SK-N-SH (cell line): ENCODE results near the gene KRT16. TPM values are rescaled to one million over a fixed set of nuclear protein-coding genes. Genes with fewer than 3 reads are reported as not detected.

ENCODE experiments used
- CTCF ChIA-PET: fragments of 300-600, 350-600 bp; formaldehyde crosslinking; extraction: SDS; loops from one replicate; lab custom pipeline; 2021; lab: Yijun Ruan, JAX
- POLR2A ChIA-PET: fragments of 350-600 bp; sonication (Branson Sonifier 250); formaldehyde crosslinking; extraction: SDS; loops from one replicate; lab custom pipeline; 2020; ENCODE audit warnings: antibody characterized with exemption, inconsistent platforms; lab: Yijun Ruan, JAX
- DNase-seq: peaks from one replicate; pipeline ENCODE4 v3.0.0; 2012
- H2AFZ ChIP-seq: fragments of 200-600 bp; sonication (generic); 2 replicates; pipeline ENCODE4 v1.8.1; 2016; ENCODE audit warnings: antibody characterized with exemption, mild to moderate bottlenecking, low read depth
- H3F3A ChIP-seq: fragments of 200-600 bp; sonication (generic); replicated peaks from 2 replicates; pipeline ENCODE3; 2016; ENCODE audit warnings: antibody characterized with exemption, mild to moderate bottlenecking; ENCODE audit not compliant: insufficient read depth
- H3K27ac ChIP-seq, 2 experiments: fragments of 200-500 bp in 1 of 2; fragments of 200-600 bp in 1 of 2; sonication (Bioruptor generic) in 1 of 2; sonication (generic), shearing (Covaris generic) in 1 of 2; 2 replicates each; pipeline versions ENCODE4 v1.5.1 to v1.6.1; 2014 to 2016; ENCODE audit warnings: low read depth in 2 of 2, inconsistent platforms in 1 of 2, low read length in 1 of 2, mild to moderate bottlenecking in 1 of 2, mixed read lengths in 1 of 2
- H3K27me3 ChIP-seq: fragments of 200-600 bp; sonication (generic), shearing (Covaris generic); 2 replicates; pipeline ENCODE4 v1.6.1; 2016; ENCODE audit warnings: mixed run types; ENCODE audit not compliant: insufficient read depth
- H3K36me3 ChIP-seq, 2 experiments: fragments of 200-500 bp in 1 of 2; fragments of 200-600 bp in 1 of 2; sonication (Bioruptor generic) in 1 of 2; sonication (generic) in 1 of 2; replicated peaks in 1 of 2; 2 replicates each; pipeline versions ENCODE3 to v1.5.1; 2014 to 2016; ENCODE audit warnings: low read length in 1 of 2, mild to moderate bottlenecking in 1 of 2; ENCODE audit not compliant: insufficient read depth in 2 of 2, control insufficient read depth in 1 of 2
- H3K4me1 ChIP-seq, 2 experiments: fragments of 200-500 bp in 1 of 2; fragments of 200-600 bp in 1 of 2; sonication (Bioruptor generic) in 1 of 2; sonication (generic), shearing (Covaris generic) in 1 of 2; 2 replicates each; pipeline versions ENCODE4 v1.5.1 to v1.6.1; 2014 to 2016; ENCODE audit warnings: low read depth in 1 of 2, low read length in 1 of 2, mixed run types in 1 of 2; ENCODE audit not compliant: insufficient read depth in 2 of 2, control insufficient read depth in 1 of 2
- H3K4me2 ChIP-seq: fragments of 200-600 bp; sonication (generic), shearing (Covaris generic); 2 replicates; pipeline ENCODE4 v1.6.1; 2017; ENCODE audit warnings: mixed run types
- H3K4me3 ChIP-seq, 2 experiments: fragments of 200-500 bp in 1 of 2; fragments of 200-600 bp in 1 of 2; sonication (Bioruptor generic) in 1 of 2; sonication (generic), shearing (Covaris generic) in 1 of 2; 2 replicates each; pipeline versions ENCODE4 v1.5.1 to v1.8.1; 2014 to 2016; ENCODE audit warnings: low read depth in 2 of 2, inconsistent platforms in 1 of 2, low read length in 1 of 2, mild to moderate bottlenecking in 1 of 2, mixed read lengths in 1 of 2, moderate library complexity in 1 of 2
- H3K79me2 ChIP-seq: fragments of 200-600 bp; sonication (generic); 2 replicates; pipeline ENCODE4 v1.8.1; 2017; ENCODE audit warnings: mild to moderate bottlenecking; ENCODE audit not compliant: insufficient read depth
- H3K9ac ChIP-seq: fragments of 200-600 bp; sonication (generic); 2 replicates; pipeline ENCODE4 v1.6.1; 2017; ENCODE audit warnings: mixed run types
- H3K9me2 ChIP-seq: fragments of 200-600 bp; sonication (generic); 2 replicates; pipeline ENCODE4 v1.6.1; 2017; ENCODE audit warnings: mixed run types
- H3K9me3 ChIP-seq: fragments of 200-600 bp; sonication (generic); 2 replicates; pipeline ENCODE4 v1.6.1; 2017; ENCODE audit warnings: mixed run types, mild to moderate bottlenecking, moderate library complexity
- H4K20me1 ChIP-seq: fragments of 200-600 bp; sonication (generic); 2 replicates; pipeline ENCODE4 v1.6.1; 2017; ENCODE audit warnings: mild to moderate bottlenecking, mixed run types; ENCODE audit not compliant: insufficient read depth
- CTCF ChIP-seq: fragments of 200-600 bp; sonication (generic); IDR thresholded peaks from 2 replicates; pipeline ENCODE4 v1.6.1; 2017; ENCODE audit warnings: antibody characterized with exemption, mild to moderate bottlenecking, moderate library complexity
- ELF1 ChIP-seq: IDR thresholded peaks from 2 replicates; pipeline ENCODE4 v1.4.0; 2012
- FOSL2 ChIP-seq: IDR thresholded peaks from 2 replicates; pipeline ENCODE4 v1.4.0; 2012; ENCODE audit warnings: low read depth, mild to moderate bottlenecking, moderate library complexity, borderline replicate concordance
- FOXM1 ChIP-seq: IDR thresholded peaks from 2 replicates; pipeline ENCODE4 v1.4.0; 2012; ENCODE audit warnings: low read depth, mild to moderate bottlenecking
- IRF3 ChIP-seq: fragments of 150-350 bp; IDR thresholded peaks from 2 replicates; pipeline ENCODE4 v1.6.1; 2016; ENCODE audit warnings: mild to moderate bottlenecking, low read depth, low read length
- MXI1 ChIP-seq: IDR thresholded peaks from 2 replicates; pipeline ENCODE4 v1.6.1; 2012; ENCODE audit warnings: mild to moderate bottlenecking, low read depth, low read length, improper control_type of control experiment
- NRF1 ChIP-seq: IDR thresholded peaks from 2 replicates; pipeline ENCODE4 v1.6.1; 2012; ENCODE audit warnings: low read depth, mild to moderate bottlenecking, low read length
- POLR2AphosphoS5 ChIP-seq: IDR thresholded peaks from 2 replicates; pipeline ENCODE4 v1.6.1; 2012; ENCODE audit warnings: low read depth, low read length
- RAD21 ChIP-seq: IDR thresholded peaks from 2 replicates; pipeline ENCODE4 v1.6.1; 2012; ENCODE audit warnings: mild to moderate bottlenecking, low read length
- RCOR1 ChIP-seq: fragments of 150-350 bp; IDR thresholded peaks from 2 replicates; pipeline ENCODE4 v1.6.1; 2017; ENCODE audit warnings: antibody characterized with exemption, low read length
- REST ChIP-seq: IDR thresholded peaks from 2 replicates; pipeline ENCODE4 v1.6.1; 2012; ENCODE audit warnings: mild to moderate bottlenecking, low read depth, low read length, moderate library complexity
- RFX5 ChIP-seq: IDR thresholded peaks from 2 replicates; pipeline ENCODE4 v1.6.1; 2012; ENCODE audit warnings: mild to moderate bottlenecking, improper control_type of control experiment, low read length
- RXRA ChIP-seq: IDR thresholded peaks from 2 replicates; pipeline ENCODE4 v1.4.0; 2012; ENCODE audit warnings: low read depth, mild to moderate bottlenecking, borderline replicate concordance
- SIN3A ChIP-seq: IDR thresholded peaks from 2 replicates; pipeline ENCODE4 v1.6.1; 2012; ENCODE audit warnings: low read depth, mild to moderate bottlenecking, low read length, moderate library complexity, borderline replicate concordance
- TAF1 ChIP-seq: IDR thresholded peaks from 2 replicates; pipeline ENCODE4 v1.6.1; 2012; ENCODE audit warnings: low read depth, mild to moderate bottlenecking, low read length, moderate library complexity, borderline replicate concordance
- YY1 ChIP-seq: IDR thresholded peaks from 2 replicates; pipeline ENCODE4 v1.4.0; 2012; ENCODE audit warnings: low read depth, mild to moderate bottlenecking
- WGBS: methylation state at CpG from one replicate; pipeline ENCODE4 v1.1.6; 2017; ENCODE audit warnings: low lambda C conversion rate; 5-methylcytosine and 5-hydroxymethylcytosine counted together
- polyA plus RNA-seq, 3 experiments: library from polyadenylated mRNA; depleted of rRNA; stranded (reverse); fragments of >200 nt; gene quantifications; 2 replicates each; pipeline ENCODE4 v1.2.3, GENCODE V29; 2012
- TF ChIP-seq, protein P1 (sequence below): IDR thresholded peaks from 2 replicates; pipeline ENCODE4 v1.4.0; 2012; ENCODE audit warnings: low read depth
- TF ChIP-seq, protein P2 (sequence below): IDR thresholded peaks from 2 replicates; pipeline ENCODE4 v1.4.0; 2012; ENCODE audit warnings: low read depth, borderline replicate concordance

The KRT16 gene
- polyA plus RNA-seq, 1 of the 3 experiments (the other 2 are of a cell fraction), result not detected

DNA sequence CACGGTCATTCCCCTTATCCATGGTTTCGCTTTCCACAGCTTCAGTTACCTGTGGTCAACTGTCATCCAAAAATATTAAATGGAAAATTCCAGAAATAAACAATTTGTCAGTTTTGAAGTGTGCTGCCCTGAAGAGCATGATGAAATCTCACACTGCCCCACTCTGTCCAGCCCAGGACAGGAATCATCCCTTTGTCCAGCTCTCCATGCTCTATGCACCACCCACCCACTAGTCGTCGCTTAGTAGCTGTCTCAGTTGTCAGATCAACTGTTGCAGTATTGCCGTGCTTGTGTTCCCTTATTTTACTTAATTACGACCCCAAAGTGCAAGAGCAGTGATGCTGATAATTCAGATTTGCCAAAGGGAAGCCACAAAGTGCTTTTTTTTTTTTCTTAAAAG is 51.0 kb downstream of the KRT16 start:
- POLR2A ChIA-PET, result no interaction called here
- CTCF ChIA-PET, result interaction anchor here (5.3 to 25.5 kb wide), 3 partner anchors 13 to 103 kb away, joined by 66 to 646 read pairs (median 534); no protein-coding TSS in a partner anchor
- H2AFZ ChIP-seq, result no peak overlapping the region
- no peak overlapping the region for H3K9ac ChIP-seq
- DNase-seq, result no peak
- no peaks in the 10 kb centered on the region for H3K79me2 ChIP-seq
- WGBS, result 56% methylated on average over 6 of the region's 6 CpGs
- TF ChIP-seq, protein P1, sequence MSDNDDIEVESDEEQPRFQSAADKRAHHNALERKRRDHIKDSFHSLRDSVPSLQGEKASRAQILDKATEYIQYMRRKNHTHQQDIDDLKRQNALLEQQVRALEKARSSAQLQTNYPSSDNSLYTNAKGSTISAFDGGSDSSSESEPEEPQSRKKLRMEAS, result no peak
- TF ChIP-seq POLR2AphosphoS5 (no peak), IRF3 (no peak), RFX5 (no peak), FOXM1 (no peak), TAF1 (no peak), ELF1 (no peak), YY1 (no peak), NRF1 (no peak), CTCF (no peak), FOSL2 (no peak), RXRA (no peak), SIN3A (no peak), MXI1 (no peak), RAD21 (no peak), RCOR1 (no peak), REST (no peak)
- TF ChIP-seq, protein P2, sequence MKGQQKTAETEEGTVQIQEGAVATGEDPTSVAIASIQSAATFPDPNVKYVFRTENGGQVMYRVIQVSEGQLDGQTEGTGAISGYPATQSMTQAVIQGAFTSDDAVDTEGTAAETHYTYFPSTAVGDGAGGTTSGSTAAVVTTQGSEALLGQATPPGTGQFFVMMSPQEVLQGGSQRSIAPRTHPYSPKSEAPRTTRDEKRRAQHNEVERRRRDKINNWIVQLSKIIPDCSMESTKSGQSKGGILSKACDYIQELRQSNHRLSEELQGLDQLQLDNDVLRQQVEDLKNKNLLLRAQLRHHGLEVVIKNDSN, result no peak
- TF ChIP-seq, all 33 proteins: peak for 0
- Histone ChIP-seq H4K20me1 (no peaks in the 10 kb centered on the region), H3K4me2 (no peak overlapping the region), H3K9me2 (no peaks in the 10 kb centered on the region), H3K4me1 (no peaks in the 10 kb centered on the region), H3K9me3 (no peaks in the 10 kb centered on the region), H3K4me3 (no peak overlapping the region), H3K27me3 (peaks cover 25% of the 10 kb centered on the region; the same call in 1 of the 2 replicates), H3K27ac (no peak overlapping the region), H3F3A (no peaks in the 10 kb centered on the region), H3K36me3 (no peaks in the 10 kb centered on the region)

Other genes starting within 250 kb of the KRT16 start
- 0.08 TPM in 1 of 2 replicates, not detected in the other for gene KRT33B, start 243.0 kb downstream of the KRT16 start, polyA plus RNA-seq (2012; rRNA removed)
- gene KRT34, start 230.5 kb downstream of the KRT16 start, polyA plus RNA-seq (2012; rRNA removed), result 0.05 and 0.08 TPM in 2 replicates
- gene KRT31, start 215.2 kb downstream of the KRT16 start, polyA plus RNA-seq (2012; rRNA removed), result 0.03 TPM in 1 of 2 replicates, not detected in the other
- not detected in 2 replicates for gene KRT37, start 188.2 kb downstream of the KRT16 start, polyA plus RNA-seq (2012; rRNA removed)
- not detected in 2 replicates for gene KRT38, start 171.8 kb downstream of the KRT16 start, polyA plus RNA-seq (2012; rRNA removed)
- gene KRT32, start 145.4 kb downstream of the KRT16 start, polyA plus RNA-seq (2012; rRNA removed), result not detected in 2 replicates
- not detected in 2 replicates for gene KRT35, start 131.6 kb downstream of the KRT16 start, polyA plus RNA-seq (2012; rRNA removed)
- not detected in 2 replicates for gene KRT36, start 122.9 kb downstream of the KRT16 start, polyA plus RNA-seq (2012; rRNA removed)
- gene KRT13, start 107.2 kb downstream of the KRT16 start, polyA plus RNA-seq (2012; rRNA removed), result 0.39 and 0.67 TPM in 2 replicates
- 16.9 and 17.0 TPM in 2 replicates for gene KRT15, start 93.9 kb downstream of the KRT16 start, polyA plus RNA-seq (2012; rRNA removed)
- gene KRT19, start 84.5 kb downstream of the KRT16 start, polyA plus RNA-seq (2012; rRNA removed), result 1.8 and 2.5 TPM in 2 replicates
- gene KRT9, start 40.7 kb downstream of the KRT16 start, polyA plus RNA-seq (2012; rRNA removed), result not detected in 2 replicates
- not detected in 2 replicates for gene KRT14, start 25.9 kb downstream of the KRT16 start, polyA plus RNA-seq (2012; rRNA removed)
- gene KRT17, start 11.8 kb upstream of the KRT16 start, polyA plus RNA-seq (2012; rRNA removed), result 0.19 and 0.39 TPM in 2 replicates
- 300 and 336 TPM in 2 replicates for gene EIF1, start 76.1 kb upstream of the KRT16 start, polyA plus RNA-seq (2012; rRNA removed)
- not detected in 2 replicates for gene GAST, start 99.6 kb upstream of the KRT16 start, polyA plus RNA-seq (2012; rRNA removed)
- 0.16 and 0.18 TPM in 2 replicates for gene HAP1, start 121.9 kb upstream of the KRT16 start, polyA plus RNA-seq (2012; rRNA removed)
- 9.3 and 13.0 TPM in 2 replicates for gene JUP, start 173.9 kb upstream of the KRT16 start, polyA plus RNA-seq (2012; rRNA removed)
- gene P3H4, start 199.2 kb upstream of the KRT16 start, polyA plus RNA-seq (2012; rRNA removed), result 55.5 and 88.3 TPM in 2 replicates
- gene FKBP10, start 200.2 kb upstream of the KRT16 start, polyA plus RNA-seq (2012; rRNA removed), result 360 and 377 TPM in 2 replicates
- gene NT5C3B, start 223.5 kb upstream of the KRT16 start, polyA plus RNA-seq (2012; rRNA removed), result 87.4 and 98.0 TPM in 2 replicates
- 0.02 and 0.03 TPM in 2 replicates for gene KLHL10, start 225.1 kb upstream of the KRT16 start, polyA plus RNA-seq (2012; rRNA removed)